VCaP (cell line): ENCODE measurements around the gene SENP7.
A peak's percentile ranks its signal among the peaks of the same experiment; 100 is the strongest.

Experiments
- H3K27ac ChIP-seq: fragments of 450-650 bp; 2 replicates; pipeline ENCODE4 v1.5.1; 2017
- CTCF ChIP-seq: fragments of 450-650 bp; conservative IDR thresholded peaks from 2 replicates; pipeline ENCODE4 v1.5.1; 2017; ENCODE audit warnings: mild to moderate bottlenecking, moderate library complexity

The SENP7 gene

GRCh38 chr3:101513419-101513986 is 491 bp upstream of the SENP7 start:
- H3K27ac ChIP-seq: peak overlapping the region; percentile 85
- no peak for TF ChIP-seq CTCF

- peak overlapping the region; percentile 85 for H3K27ac ChIP-seq
- TF ChIP-seq CTCF: no peak
These were observed 691 bp downstream of the SENP7 start for GRCh38 chr3:101512396-101512645.

- no peak for TF ChIP-seq CTCF
- no peak overlapping the region for H3K27ac ChIP-seq
These were observed 3.2 kb downstream of the SENP7 start for GRCh38 chr3:101509811-101510210.

- H3K27ac ChIP-seq: no peak overlapping the region
- no peak for TF ChIP-seq CTCF
These were observed 3.7 kb downstream of the SENP7 start for GRCh38 chr3:101509281-101509680.

- H3K27ac ChIP-seq: no peak overlapping the region
- TF ChIP-seq CTCF: no peak
These were observed 11.2 kb downstream of the SENP7 start for GRCh38 chr3:101501783-101502182.

- no peak for TF ChIP-seq CTCF
These were observed 12.8 kb downstream of the SENP7 start for GRCh38 chr3:101500208-101500607.

GRCh38 chr3:101497803-101498202 is 15.2 kb downstream of the SENP7 start:
- no peak for TF ChIP-seq CTCF
- no peak overlapping the region for H3K27ac ChIP-seq

More at GRCh38 chr3:101500208-101500607, 12.8 kb downstream of the SENP7 start:
- no peak overlapping the region for H3K27ac ChIP-seq

GRCh38 chr3:101495552-101495951 is 17.5 kb downstream of the SENP7 start:
- H3K27ac ChIP-seq: no peak overlapping the region
- peak; percentile 19; the same call in 1 of the 2 replicates for TF ChIP-seq CTCF
